ENCODE results near the gene GAS7.

DNA sequence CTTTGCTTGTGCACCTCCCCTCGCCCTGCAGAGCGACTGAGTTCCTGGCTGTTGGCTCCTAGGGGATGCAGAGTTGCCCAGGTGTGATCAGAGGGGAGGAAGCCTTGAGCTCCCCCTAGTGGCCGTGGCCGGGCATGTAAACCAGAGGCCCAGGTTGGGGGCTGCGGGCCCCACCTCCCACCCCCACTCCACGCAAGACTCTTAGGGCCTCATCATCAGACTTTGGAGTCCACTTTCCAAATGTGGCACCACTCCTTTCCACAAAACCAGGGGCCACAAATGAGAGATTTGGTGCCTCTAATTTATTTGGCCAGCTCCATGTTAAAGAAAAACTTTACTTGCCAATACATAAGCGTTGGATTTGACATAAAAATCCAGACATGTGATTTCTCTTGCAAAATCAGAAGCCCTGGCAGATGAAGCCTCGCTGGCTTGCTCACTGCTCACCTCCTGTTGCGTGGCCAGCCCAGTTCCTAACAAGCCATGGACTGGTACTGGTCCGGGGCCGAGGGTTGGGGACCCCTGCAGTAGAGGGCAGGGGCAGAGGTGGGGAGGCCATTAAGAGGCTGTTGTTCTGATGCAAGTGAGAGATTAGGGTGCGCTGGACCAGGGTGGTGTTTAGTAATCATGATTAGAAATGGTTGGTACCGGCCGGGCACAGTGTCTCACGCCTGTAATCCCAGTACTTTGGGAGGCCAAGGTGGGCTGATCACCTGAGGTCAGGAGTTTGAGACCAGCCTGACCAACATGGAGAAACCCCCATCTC, 28.7 kb upstream of the GAS7 start:
- TF ChIP-seq POLR2AphosphoS5 (IDR thresholded peaks at IDR 0.05; ENCODE audit: borderline replicate concordance, low read depth, low read length) (no peak), EZH2 (IDR thresholded peaks at IDR 0.05) (no peak), FOXP2 (optimal IDR thresholded peaks at IDR 0.05; ENCODE audit: control extremely low read depth, extremely low read length, insufficient read depth) (no peak)
